DMS53 treated with DMSO at 0.1 percent for 48 hours (cell line): ENCODE measurements around the gene GPC5.

Experiments
- DNase-seq: peaks from one replicate; lab custom pipeline; 2025; ENCODE audit not compliant: unreplicated experiment; lab: John Stamatoyannopoulos, UW

GPC5 gene

DNA sequence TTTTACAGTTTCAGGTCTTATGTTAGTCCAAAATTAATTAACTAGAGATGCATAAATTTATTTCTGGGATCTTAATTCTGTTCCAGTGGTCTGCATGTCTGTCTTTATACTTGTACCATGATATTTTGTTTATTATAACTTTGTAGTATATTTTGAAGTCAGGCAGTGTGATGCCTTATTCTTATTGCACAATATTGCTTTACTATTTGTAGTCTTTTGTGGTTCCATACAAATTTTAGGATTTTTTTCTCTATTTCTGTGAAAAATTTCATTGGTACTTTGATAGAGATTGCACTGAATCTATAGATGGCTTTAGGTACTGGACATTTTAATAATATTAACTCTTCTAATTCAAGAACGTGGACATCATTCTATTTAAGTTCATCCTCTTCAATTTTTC is 304.0 kb downstream of the GPC5 start:
- DNase-seq, result no peak

DNA sequence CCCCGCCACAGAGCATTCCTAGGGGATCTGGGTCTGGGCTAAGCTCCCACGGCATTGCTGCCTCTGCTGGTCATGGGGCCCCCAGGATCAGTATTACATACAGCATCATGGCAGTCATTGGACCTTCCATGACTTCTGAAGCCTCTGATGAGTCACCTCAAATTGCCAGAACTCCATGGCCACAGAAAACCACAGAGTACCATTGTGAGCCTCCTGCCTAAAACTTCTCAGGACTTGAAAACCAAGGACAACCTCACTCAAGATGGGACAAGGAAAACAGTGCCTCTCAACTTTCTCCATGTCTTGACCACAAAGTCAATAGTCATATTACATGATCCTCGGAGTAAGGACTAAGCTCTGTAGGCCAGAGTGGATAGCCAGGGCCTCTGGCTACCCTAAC is 306.0 kb downstream of the GPC5 start:
- DNase-seq, result no peak

GRCh38 chr13:91708558-91708957 is 310.1 kb downstream of the GPC5 start:
- DNase-seq, result no peak

- no peak for DNase-seq
Measured at GRCh38 chr13:91709180-91709579, 310.8 kb downstream of the GPC5 start.

GRCh38 chr13:91710733-91711132 is 312.3 kb downstream of the GPC5 start:
- DNase-seq, result no peak

- no peak for DNase-seq
Measured at GRCh38 chr13:91714855-91715254, 316.4 kb downstream of the GPC5 start.

DNA sequence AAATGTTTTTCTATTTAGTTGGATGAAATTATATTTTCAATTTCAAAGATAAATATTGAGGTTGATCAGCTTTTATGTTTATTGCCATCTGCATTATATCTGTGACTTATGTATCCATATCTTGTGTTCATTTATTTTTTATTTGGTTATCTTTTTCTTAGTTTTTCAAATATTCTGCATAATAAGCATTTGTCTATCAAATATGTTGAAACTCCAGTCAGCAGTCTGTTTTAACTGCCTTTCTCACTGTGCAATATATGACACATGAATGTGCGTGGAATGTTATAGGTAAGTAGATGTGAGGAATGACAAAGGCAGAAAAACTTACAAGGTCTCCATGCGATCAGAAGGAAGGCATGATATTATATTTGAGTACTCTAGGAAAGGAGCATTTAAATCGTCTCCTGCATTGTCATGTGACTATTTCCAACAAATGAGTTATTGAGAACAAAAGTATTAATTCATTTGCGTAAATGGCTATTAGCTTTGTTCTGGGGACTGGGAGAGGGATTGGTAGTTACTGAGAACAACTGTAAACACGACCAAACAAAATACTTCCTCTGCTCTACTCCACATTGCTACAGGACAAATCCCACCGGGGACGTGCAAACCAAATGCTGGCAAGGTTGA is 318.1 kb downstream of the GPC5 start:
- DNase-seq, result no peak

DNA sequence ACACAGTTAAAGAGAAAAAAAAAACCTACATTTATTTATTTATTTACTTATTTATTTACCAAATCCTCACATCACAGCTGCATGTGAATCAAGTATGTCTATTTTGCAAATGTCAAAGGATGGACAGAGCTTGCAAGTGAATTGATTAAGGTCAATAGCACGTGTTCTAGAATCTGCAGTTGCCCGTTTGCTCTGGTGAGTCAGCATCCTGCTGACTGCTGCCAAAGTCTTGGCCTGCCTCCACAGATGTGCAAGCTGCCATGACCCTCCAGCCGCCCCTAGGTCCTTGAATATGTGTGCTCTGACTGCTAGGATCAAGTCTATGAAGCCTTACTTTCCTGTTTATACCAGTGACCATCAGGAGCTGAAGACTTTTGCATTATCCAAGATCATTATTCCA is 320.6 kb downstream of the GPC5 start:
- DNase-seq, result peak; percentile 5

- DNase-seq, result no peak
Measured at GRCh38 chr13:91721413-91721812, 323.0 kb downstream of the GPC5 start.

GRCh38 chr13:91722267-91722884 is 324.0 kb downstream of the GPC5 start:
- no peak for DNase-seq

GRCh38 chr13:91724591-91724990 is 326.2 kb downstream of the GPC5 start:
- no peak for DNase-seq

DNA sequence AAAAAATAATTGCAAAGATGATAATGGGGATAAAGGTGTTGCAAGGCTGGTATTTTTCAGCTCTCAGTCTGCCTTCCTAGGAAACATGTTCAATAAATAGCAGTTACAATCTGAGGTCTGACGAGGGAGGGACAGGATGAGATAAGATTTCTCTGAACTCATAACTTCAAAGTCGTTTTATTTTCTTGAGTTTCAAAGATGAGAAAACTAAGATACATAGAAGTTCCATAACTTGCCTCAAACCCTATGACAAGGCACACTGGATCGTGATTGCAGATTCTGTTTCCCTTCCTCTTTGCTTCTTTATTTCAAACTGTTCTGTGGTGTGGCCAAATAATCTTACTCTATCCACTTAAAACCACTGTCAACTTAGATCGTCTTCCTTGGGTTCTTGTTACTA is 327.2 kb downstream of the GPC5 start:
- DNase-seq, result no peak

DNA sequence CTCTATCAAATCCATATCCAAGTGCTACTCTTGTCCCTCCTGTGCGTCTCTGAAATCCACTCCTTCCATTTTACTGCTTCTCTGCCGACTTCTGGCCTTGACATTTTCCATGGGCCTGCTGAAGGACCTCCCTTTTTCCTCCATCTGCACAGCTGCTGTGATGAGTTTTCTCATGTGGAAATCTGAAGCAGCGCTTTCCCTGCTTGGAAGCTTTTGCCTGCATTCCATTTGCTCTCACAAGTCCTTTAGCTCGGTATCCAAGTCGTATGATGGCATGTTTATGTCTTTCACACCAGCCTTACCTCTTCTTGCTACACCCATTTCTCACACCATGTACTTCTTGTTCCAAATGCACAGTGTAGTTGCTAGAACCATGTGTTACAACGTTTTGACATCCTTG is 328.2 kb downstream of the GPC5 start:
- no peak for DNase-seq

DNA sequence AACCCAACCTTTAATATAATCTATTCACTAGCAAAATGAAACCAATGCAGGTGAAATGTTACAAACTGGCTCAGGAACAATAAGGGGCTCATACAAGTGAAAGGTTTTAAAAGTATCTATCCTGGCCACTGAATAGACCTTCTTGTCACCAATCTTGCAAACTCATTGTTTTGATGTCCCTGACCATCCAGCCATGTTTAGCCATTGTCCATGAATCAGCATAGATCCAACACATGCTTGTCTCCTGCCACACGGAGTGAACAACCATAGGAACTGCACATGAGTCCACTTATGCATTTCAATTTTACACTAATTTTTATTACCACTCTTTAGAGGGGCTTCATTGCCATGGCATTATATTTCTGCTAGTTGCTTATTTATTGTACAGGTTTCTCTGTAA is 331.4 kb downstream of the GPC5 start:
- DNase-seq, result no peak

DNA sequence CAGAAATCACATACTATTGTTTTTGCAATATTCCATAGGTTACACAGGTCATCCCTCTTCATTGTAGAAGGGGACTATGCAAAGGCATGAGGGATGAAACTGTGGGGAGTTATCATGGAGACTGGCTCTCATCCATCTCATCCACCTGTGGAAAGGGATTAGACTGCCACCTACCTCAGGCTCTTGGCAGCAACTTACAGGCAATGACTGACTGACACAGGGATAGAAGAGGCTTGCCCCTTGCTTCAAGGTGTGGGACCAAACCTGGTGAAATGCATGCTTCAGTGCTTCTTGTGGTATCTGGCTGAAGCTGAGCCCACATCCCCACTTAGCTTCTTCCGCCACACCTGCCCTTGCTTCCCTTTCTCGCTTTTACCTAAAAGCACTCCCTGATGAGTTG is 341.3 kb downstream of the GPC5 start:
- no peak for DNase-seq

DNA sequence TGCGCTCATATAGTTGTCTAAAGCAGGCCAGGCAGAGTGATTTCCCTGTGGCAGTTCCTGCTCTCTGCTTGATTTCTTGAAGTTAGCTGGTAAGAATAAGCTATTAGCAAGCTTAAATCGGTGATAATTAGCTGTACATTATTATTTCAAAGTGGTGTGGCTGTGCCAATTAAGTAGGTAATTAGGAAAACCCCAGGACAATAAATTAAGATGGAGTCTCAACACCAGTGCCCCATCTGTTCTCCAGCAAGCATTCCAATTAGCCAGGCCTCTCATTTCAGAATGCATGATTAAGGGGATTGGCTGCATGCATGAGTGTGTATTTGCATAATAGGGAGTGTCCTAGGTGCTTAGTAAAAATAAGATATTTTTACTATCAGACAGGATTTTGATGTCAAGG is 342.3 kb downstream of the GPC5 start:
- DNase-seq, result no peak

DNA sequence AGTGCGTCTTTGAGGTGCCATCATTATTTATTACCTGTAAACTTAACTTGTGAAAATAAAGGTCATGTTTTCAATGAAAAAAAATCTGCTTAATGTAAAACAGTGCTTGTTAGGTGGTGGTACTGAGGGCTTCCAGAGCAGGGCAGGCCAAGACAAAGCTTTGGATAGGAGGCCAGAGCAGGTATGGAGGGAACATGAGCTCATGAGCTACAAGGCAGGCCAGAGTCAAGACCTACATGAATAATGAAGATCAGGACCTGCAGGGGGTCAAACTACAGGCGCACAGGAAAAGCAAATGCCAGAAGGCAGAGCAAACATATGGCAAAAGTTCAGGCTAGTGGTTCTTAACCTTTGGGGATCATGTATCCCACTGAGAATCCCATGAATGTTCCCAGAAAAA is 343.5 kb downstream of the GPC5 start:
- no peak for DNase-seq

DNA sequence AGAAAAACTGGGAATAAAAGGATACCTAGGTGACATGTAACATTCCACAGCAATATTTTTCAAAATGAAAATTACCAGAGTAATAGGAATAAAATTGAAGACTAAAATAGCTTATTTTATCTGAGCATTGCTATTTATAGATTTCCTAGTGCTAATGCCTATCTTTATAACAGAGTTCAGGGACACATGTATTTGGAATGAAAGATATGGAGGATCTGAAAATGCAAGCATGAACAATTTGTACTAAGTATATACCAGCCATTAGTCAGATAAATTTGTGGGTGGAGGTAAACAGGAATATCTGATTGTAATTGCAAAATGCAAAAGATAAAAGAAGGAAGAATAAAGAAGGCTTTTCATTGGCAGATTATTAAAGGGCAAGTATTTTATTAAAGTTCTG is 345.9 kb downstream of the GPC5 start:
- no peak for DNase-seq

DNA sequence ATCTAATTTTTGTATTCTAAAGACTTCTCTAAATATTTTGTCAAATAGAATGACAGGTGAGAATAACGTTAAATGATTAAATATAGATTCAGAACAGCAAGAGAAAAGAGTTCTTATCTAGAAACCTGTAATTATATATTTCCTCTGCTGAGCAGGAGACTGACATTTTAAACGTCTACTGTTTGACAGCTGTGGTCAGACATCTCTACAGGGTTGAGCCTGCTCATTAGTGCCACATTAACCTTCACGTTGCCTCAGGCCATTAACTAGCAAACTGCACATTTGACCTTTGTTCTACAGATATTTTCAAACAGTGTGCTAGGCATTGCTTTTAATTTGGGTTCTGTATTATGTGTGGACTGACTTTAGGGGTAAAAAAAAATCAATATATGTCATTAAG is 347.5 kb downstream of the GPC5 start:
- no peak for DNase-seq

DNA sequence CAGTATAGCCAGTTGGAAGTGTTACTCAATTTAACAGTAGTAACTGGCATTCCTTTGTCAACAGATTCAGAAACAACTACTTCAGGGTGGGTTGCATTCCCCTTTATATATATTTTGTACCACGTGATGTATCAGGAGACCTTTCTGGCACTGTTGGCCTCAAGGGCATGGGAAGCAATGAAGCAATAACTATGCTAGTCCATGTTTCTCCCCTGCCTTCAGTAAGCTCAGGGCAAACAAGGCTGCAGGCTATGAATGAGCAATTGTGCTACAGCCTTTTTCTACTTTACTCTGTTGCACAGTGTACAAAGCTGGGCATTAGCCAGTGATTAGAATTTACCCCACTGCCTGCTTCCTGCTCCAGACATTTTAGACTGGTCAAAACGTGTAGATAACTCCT is 348.8 kb downstream of the GPC5 start:
- no peak for DNase-seq

DNA sequence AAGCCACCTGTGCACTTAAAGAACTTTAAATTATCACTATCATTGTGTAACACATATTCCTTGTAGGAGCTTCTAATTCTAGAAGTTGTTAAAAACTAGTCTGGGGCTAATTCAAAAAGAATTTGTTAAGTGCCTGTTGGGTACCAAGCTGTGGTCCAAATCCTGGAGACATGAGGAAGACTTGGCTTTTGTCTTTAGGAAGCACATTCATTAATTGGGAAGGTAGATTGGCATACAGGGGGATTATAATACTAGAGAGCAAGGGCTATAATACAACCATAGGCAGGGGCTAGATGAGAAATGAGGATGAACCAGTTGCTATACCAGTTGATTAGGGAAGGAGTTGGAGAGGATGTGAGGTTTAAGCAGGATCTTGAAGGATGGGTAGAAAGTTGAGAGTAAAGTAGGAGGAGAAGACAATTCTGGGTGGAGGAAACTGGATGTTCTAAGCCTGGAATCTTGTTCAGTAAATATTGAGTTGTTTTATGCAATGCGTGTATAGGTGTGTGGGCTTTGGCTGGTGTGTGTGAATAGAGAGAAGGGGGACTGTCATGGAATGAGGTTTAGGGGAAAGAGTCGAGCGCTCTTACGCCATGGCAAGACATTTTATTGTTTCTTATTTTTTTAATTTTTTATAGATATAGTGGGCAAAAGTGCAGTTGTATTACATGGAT is 350.1 kb downstream of the GPC5 start:
- DNase-seq, result no peak

GRCh38 chr13:91758724-91759123 is 360.3 kb downstream of the GPC5 start:
- no peak for DNase-seq

DNA sequence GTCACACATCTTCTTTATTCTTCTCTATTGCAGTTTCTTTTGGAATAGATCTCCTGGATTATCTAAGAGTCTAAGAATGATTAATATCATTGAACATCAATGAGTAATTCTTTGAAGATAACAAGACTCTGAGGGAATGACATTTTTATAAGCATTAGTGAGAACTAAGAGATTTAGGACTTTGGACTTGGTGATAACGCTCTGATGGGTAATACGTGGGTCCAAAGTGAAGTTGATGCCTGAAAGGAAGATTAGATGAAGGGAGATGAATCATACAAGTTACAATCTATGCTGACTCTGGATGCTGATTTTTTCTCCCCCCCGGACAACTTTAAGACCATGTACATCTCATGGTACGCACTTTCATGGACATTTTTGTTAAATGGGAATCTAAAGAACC is 364.5 kb downstream of the GPC5 start:
- DNase-seq, result no peak
